ENCODE measurements around the gene HOMER2.
A peak's percentile ranks its signal among the peaks of the same experiment; 100 is the strongest.

HOMER2 gene

DNA sequence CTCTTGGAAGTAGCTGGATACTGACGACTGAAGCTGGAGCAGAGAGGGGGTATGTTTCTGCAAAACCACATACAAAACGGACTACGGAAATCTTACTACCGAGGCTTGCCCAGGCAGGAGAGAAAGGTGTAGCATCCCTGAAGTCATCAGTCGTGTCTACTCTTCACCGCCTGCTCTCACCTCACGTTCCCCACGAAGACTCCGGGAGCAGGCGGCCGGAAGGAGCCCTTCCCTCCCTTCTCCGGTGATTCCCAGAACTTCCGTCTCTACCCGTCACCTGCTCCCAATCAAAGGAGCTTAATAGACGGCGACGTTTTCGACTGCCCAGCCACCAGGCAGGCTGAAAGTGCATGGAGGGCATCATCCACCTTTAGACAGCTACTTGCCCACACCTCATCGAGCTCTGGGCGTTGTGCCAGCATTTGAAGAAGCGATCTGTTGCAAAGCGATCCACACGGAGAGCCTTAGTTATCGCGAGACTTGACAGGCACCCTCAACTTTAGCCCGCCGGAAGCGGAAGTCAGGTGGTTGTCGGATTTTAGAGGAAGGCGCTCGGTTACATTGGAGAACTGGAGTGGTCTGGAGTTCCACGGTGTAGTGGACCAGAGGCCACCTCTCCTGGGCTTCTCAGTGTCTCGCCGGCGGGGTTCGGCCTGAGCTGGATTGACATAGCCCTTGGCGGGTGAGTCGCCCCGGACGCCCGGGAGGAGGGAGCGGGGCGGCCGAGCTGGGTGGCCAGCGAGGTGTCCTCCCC, 33.3 kb upstream of the HOMER2 start, which contains the start of gene RAMAC (continued):
- TF ChIP-seq ZNF280D (tag by site-specific recombination; IDR thresholded peaks at IDR 0.05): no peak
- TF ChIP-seq ZNF623 (tag by site-specific recombination; IDR thresholded peaks at IDR 0.05): no peak
- TF ChIP-seq ZNF530 (tag by site-specific recombination; IDR thresholded peaks at IDR 0.05; ENCODE audit: low read depth): no peak
- peak; percentile 51; the same call in 1 of the 2 replicates for TF ChIP-seq IKZF3 (tag by site-specific recombination; IDR thresholded peaks at IDR 0.05)
- TF ChIP-seq, protein P1, sequence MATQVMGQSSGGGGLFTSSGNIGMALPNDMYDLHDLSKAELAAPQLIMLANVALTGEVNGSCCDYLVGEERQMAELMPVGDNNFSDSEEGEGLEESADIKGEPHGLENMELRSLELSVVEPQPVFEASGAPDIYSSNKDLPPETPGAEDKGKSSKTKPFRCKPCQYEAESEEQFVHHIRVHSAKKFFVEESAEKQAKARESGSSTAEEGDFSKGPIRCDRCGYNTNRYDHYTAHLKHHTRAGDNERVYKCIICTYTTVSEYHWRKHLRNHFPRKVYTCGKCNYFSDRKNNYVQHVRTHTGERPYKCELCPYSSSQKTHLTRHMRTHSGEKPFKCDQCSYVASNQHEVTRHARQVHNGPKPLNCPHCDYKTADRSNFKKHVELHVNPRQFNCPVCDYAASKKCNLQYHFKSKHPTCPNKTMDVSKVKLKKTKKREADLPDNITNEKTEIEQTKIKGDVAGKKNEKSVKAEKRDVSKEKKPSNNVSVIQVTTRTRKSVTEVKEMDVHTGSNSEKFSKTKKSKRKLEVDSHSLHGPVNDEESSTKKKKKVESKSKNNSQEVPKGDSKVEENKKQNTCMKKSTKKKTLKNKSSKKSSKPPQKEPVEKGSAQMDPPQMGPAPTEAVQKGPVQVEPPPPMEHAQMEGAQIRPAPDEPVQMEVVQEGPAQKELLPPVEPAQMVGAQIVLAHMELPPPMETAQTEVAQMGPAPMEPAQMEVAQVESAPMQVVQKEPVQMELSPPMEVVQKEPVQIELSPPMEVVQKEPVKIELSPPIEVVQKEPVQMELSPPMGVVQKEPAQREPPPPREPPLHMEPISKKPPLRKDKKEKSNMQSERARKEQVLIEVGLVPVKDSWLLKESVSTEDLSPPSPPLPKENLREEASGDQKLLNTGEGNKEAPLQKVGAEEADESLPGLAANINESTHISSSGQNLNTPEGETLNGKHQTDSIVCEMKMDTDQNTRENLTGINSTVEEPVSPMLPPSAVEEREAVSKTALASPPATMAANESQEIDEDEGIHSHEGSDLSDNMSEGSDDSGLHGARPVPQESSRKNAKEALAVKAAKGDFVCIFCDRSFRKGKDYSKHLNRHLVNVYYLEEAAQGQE (tag by site-specific recombination; IDR thresholded peaks at IDR 0.05): no peak
- no peak for TF ChIP-seq ZSCAN5A (tag by site-specific recombination; IDR thresholded peaks at IDR 0.05)
- no peak for TF ChIP-seq ZNF155 (tag by site-specific recombination; IDR thresholded peaks at IDR 0.05)
- peak; percentile 99 for TF ChIP-seq ZNF518A (tag by site-specific recombination; conservative IDR thresholded peaks at IDR 0.05; ENCODE audit: low read depth)
- TF ChIP-seq, protein P2, sequence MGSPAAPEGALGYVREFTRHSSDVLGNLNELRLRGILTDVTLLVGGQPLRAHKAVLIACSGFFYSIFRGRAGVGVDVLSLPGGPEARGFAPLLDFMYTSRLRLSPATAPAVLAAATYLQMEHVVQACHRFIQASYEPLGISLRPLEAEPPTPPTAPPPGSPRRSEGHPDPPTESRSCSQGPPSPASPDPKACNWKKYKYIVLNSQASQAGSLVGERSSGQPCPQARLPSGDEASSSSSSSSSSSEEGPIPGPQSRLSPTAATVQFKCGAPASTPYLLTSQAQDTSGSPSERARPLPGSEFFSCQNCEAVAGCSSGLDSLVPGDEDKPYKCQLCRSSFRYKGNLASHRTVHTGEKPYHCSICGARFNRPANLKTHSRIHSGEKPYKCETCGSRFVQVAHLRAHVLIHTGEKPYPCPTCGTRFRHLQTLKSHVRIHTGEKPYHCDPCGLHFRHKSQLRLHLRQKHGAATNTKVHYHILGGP (tag by site-specific recombination; IDR thresholded peaks at IDR 0.05): no peak
- TF ChIP-seq ZNF138 (tag by site-specific recombination; IDR thresholded peaks at IDR 0.05; ENCODE audit: borderline replicate concordance): no peak
- TF ChIP-seq ZNF114 (tag by site-specific recombination; IDR thresholded peaks at IDR 0.05): no peak
- no peak for TF ChIP-seq GLI4 (tag by site-specific recombination; IDR thresholded peaks at IDR 0.05)
- TF ChIP-seq ZNF513 (tag by site-specific recombination; IDR thresholded peaks at IDR 0.05): peak; percentile 63; the same call in 1 of the 2 replicates
- TF ChIP-seq GLI2 (tag by site-specific recombination; IDR thresholded peaks at IDR 0.05; ENCODE audit: borderline replicate concordance, low read depth): no peak
- TF ChIP-seq ZNF157 (tag by site-specific recombination; IDR thresholded peaks at IDR 0.05): no peak
- no peak for TF ChIP-seq ZSCAN23 (tag by site-specific recombination; IDR thresholded peaks at IDR 0.05)
- TF ChIP-seq, protein P3, sequence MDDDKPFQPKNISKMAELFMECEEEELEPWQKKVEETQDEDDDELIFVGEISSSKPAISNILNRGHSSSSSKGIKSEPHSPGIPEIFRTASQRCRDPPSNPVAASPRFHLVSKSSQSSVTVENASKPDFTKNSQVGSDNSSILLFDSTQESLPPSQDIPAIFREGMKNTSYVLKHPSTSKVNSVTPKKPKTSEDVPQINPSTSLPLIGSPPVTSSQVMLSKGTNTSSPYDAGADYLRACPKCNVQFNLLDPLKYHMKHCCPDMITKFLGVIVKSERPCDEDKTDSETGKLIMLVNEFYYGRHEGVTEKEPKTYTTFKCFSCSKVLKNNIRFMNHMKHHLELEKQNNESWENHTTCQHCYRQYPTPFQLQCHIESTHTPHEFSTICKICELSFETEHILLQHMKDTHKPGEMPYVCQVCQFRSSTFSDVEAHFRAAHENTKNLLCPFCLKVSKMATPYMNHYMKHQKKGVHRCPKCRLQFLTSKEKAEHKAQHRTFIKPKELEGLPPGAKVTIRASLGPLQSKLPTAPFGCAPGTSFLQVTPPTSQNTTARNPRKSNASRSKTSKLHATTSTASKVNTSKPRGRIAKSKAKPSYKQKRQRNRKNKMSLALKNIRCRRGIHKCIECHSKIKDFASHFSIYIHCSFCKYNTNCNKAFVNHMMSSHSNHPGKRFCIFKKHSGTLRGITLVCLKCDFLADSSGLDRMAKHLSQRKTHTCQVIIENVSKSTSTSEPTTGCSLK (tag by site-specific recombination; IDR thresholded peaks at IDR 0.05): no peak
- no peak for TF ChIP-seq ZNF175 (tag by site-specific recombination; IDR thresholded peaks at IDR 0.05)
- TF ChIP-seq HOXD13 (CRISPR knock-in tag; IDR thresholded peaks at IDR 0.05; ENCODE audit: borderline replicate concordance): peak; percentile 32; the same call in 1 of the 2 replicates

All from HEK293 (cell line).